HEK293 (cell line): ENCODE measurements around the gene ISL1.

Experiments used
- BCL11A ChIP-seq: fragments of 450-650 bp; formaldehyde crosslinking; IDR thresholded peaks from 2 replicates; pipeline ENCODE4 v1.5.1; 2016; ENCODE audit warnings: low read depth, missing biosample characterization, missing genetic modification characterization
- GLI4 ChIP-seq: fragments of 450-650 bp; formaldehyde crosslinking; IDR thresholded peaks from 2 replicates; pipeline ENCODE4 v1.5.1; 2016; ENCODE audit warnings: missing biosample characterization, missing genetic modification characterization
- HOXA7 ChIP-seq: sonication (generic); formaldehyde crosslinking; IDR thresholded peaks from 2 replicates; pipeline ENCODE4 v1.8.1; 2022; ENCODE audit warnings: missing genetic modification reagents, borderline replicate concordance
- YY1 ChIP-seq: fragments of 450-650 bp; formaldehyde crosslinking; IDR thresholded peaks from 2 replicates; pipeline ENCODE4 v1.5.1; 2018; ENCODE audit warnings: missing biosample characterization, missing genetic modification characterization
- ZFP41 ChIP-seq: fragments of 450-650 bp; formaldehyde crosslinking; IDR thresholded peaks from 2 replicates; pipeline ENCODE4 v1.5.1; 2016; ENCODE audit warnings: missing biosample characterization, missing genetic modification characterization, borderline replicate concordance
- ZNF24 ChIP-seq: fragments of 450-650 bp; formaldehyde crosslinking; IDR thresholded peaks from 2 replicates; pipeline ENCODE4 v1.5.1; 2016; ENCODE audit warnings: missing biosample characterization, missing genetic modification characterization
- ZNF292 ChIP-seq: fragments of 450-650 bp; formaldehyde crosslinking; IDR thresholded peaks from 2 replicates; pipeline ENCODE4 v1.5.1; 2016; ENCODE audit warnings: low read depth, missing biosample characterization, missing genetic modification characterization, borderline replicate concordance
- ZNF514 ChIP-seq: fragments of 450-650 bp; formaldehyde crosslinking; IDR thresholded peaks from 2 replicates; pipeline ENCODE4 v1.5.1; 2016; ENCODE audit warnings: missing biosample characterization, missing genetic modification characterization
- ZNF664 ChIP-seq: fragments of 450-650 bp; formaldehyde crosslinking; IDR thresholded peaks from 2 replicates; pipeline ENCODE4 v1.5.1; 2016; ENCODE audit warnings: missing biosample characterization, missing genetic modification characterization
- ZNF785 ChIP-seq: fragments of 450-650 bp; formaldehyde crosslinking; IDR thresholded peaks from 2 replicates; pipeline ENCODE4 v1.5.1; 2016; ENCODE audit warnings: missing biosample characterization, missing genetic modification characterization
- ZXDB ChIP-seq: fragments of 450-650 bp; formaldehyde crosslinking; IDR thresholded peaks from 2 replicates; pipeline ENCODE4 v1.5.1; 2016; ENCODE audit warnings: missing biosample characterization, missing genetic modification characterization
- TF ChIP-seq, protein P1 (sequence below): fragments of 450-650 bp; formaldehyde crosslinking; IDR thresholded peaks from 2 replicates; pipeline ENCODE4 v1.5.1; 2016; ENCODE audit warnings: missing biosample characterization, missing genetic modification characterization
- TF ChIP-seq, protein P2 (sequence below): fragments of 450-650 bp; formaldehyde crosslinking; conservative IDR thresholded peaks from 2 replicates; pipeline ENCODE4 v1.5.1; 2016; ENCODE audit warnings: low read depth, missing biosample characterization, missing genetic modification characterization

DNA sequence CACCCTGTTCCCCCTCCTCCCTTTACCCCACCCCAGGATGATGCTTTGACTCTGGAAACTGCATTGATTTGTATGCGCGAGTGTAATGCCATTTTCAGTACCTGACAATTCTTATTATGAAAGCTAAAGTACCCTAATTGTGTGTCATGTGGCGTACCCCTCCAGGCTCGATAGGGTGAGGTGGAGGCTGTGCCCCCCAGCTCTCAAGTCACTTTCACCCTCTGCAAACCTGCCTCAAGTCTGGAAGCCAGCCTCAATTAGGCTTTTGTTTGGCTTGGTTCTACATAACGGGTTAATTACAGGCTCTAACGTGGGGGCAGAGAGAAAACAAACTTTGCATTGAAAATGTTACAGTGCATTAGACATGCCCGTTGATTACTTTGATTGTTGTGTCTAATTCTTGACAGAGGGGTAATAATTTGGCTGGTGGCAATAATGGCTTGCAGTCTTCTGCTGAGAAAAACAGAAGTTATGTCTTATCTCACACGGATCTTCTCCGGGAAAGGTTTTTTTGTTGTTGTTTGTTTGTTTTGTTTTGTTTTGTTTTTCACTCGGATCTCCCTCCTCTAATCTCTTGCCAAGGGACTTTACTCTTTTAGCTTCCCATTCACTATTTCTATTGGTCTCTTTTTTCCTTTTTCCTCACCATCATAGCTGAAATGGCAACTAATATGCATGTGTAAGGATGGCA lies 12.6 kb downstream of the ISL1 start:
- TF ChIP-seq YY1 (tag by site-specific recombination) (no peak), ZNF514 (tag by site-specific recombination) (no peak), ZXDB (no peak), HOXA7 (CRISPR knock-in tag) (no peak), ZFP41 (tag by site-specific recombination) (no peak), ZNF24 (tag by site-specific recombination) (no peak), ZNF664 (tag by site-specific recombination) (no peak), GLI4 (no peak), BCL11A (tag by site-specific recombination) (no peak), ZNF785 (tag by site-specific recombination) (no peak), ZNF292 (tag by site-specific recombination) (no peak)
- TF ChIP-seq, protein P1, sequence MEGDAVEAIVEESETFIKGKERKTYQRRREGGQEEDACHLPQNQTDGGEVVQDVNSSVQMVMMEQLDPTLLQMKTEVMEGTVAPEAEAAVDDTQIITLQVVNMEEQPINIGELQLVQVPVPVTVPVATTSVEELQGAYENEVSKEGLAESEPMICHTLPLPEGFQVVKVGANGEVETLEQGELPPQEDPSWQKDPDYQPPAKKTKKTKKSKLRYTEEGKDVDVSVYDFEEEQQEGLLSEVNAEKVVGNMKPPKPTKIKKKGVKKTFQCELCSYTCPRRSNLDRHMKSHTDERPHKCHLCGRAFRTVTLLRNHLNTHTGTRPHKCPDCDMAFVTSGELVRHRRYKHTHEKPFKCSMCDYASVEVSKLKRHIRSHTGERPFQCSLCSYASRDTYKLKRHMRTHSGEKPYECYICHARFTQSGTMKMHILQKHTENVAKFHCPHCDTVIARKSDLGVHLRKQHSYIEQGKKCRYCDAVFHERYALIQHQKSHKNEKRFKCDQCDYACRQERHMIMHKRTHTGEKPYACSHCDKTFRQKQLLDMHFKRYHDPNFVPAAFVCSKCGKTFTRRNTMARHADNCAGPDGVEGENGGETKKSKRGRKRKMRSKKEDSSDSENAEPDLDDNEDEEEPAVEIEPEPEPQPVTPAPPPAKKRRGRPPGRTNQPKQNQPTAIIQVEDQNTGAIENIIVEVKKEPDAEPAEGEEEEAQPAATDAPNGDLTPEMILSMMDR = no peak
- TF ChIP-seq, protein P2, sequence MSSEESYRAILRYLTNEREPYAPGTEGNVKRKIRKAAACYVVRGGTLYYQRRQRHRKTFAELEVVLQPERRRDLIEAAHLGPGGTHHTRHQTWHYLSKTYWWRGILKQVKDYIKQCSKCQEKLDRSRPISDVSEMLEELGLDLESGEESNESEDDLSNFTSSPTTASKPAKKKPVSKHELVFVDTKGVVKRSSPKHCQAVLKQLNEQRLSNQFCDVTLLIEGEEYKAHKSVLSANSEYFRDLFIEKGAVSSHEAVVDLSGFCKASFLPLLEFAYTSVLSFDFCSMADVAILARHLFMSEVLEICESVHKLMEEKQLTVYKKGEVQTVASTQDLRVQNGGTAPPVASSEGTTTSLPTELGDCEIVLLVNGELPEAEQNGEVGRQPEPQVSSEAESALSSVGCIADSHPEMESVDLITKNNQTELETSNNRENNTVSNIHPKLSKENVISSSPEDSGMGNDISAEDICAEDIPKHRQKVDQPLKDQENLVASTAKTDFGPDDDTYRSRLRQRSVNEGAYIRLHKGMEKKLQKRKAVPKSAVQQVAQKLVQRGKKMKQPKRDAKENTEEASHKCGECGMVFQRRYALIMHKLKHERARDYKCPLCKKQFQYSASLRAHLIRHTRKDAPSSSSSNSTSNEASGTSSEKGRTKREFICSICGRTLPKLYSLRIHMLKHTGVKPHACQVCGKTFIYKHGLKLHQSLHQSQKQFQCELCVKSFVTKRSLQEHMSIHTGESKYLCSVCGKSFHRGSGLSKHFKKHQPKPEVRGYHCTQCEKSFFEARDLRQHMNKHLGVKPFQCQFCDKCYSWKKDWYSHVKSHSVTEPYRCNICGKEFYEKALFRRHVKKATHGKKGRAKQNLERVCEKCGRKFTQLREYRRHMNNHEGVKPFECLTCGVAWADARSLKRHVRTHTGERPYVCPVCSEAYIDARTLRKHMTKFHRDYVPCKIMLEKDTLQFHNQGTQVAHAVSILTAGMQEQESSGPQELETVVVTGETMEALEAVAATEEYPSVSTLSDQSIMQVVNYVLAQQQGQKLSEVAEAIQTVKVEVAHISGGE = no peak
